Measurements from ENCODE around the gene RGMA.

DNA sequence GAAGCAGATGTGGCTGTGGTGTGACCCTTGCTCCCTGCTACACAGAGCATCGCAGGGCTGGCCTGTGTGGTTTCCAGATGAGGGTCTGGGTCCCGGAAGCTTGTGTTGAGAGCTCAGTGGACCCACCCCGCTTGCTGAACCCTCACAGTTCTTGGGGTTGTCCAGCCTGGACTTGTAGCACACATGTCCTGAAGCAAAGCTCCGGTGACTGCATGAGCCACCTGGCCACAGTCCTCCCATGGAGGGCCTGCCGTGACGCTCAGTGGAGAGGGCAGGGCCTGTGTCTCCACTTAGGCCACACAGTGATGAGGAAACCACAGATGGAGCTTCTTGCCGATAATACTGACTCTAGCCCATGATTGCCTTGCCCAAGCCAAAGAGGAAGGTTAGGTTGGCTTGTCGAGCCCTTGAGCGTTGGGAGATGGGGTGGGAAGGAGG, 62.6 kb downstream of the RGMA start:
- TF ChIP-seq CTCF (conservative IDR thresholded peaks at IDR 0.05; ENCODE audit: low read depth in 2 of 2) (no peak), NANOG (IDR thresholded peaks at IDR 0.05; ENCODE audit: borderline replicate concordance) (no peak), JUNB (IDR thresholded peaks at IDR 0.05; ENCODE audit: unreplicated experiment) (no peak), REST (IDR thresholded peaks at IDR 0.05; ENCODE audit: unreplicated experiment) (no peak), CREB1 (CRISPR knock-in tag; IDR thresholded peaks at IDR 0.05; ENCODE audit: low read depth) (no peak), EZH2phosphoT487 (IDR thresholded peaks at IDR 0.05; ENCODE audit: unreplicated experiment) (no peak), ETS1 (IDR thresholded peaks at IDR 0.05) (no peak), EZH2 (IDR thresholded peaks at IDR 0.05; ENCODE audit: low read depth, unreplicated experiment) (no peak), POLR2AphosphoS5 (IDR thresholded peaks at IDR 0.05; ENCODE audit: low read depth) (no peak)

All from GM23338 (cell line).